Mucosa of stomach (tissue), 1 donor: Measurements from ENCODE around the gene ERICH2.
A peak's percentile ranks its signal among the peaks of the same experiment; 100 is the strongest.

ENCODE experiments used
- H3K27me3 ChIP-seq: one replicate; pipeline ENCODE4 v1.7.0; 2013; ENCODE audit warnings: mild to moderate bottlenecking, low read length; ENCODE audit not compliant: control insufficient read depth, insufficient read depth
- H3K36me3 ChIP-seq: one replicate; pipeline ENCODE4 v1.7.0; 2013; ENCODE audit warnings: low read length; ENCODE audit not compliant: control insufficient read depth, insufficient read depth
- H3K4me1 ChIP-seq: one replicate; pipeline ENCODE4 v1.7.0; 2013; ENCODE audit warnings: mild to moderate bottlenecking, low read length; ENCODE audit not compliant: control insufficient read depth, insufficient read depth
- H3K4me3 ChIP-seq: one replicate; pipeline ENCODE4 v1.7.0; 2013; ENCODE audit warnings: low read length
- H3K9ac ChIP-seq: one replicate; pipeline ENCODE4 v1.7.0; 2013; ENCODE audit warnings: mild to moderate bottlenecking, low read length, moderate library complexity
- H3K9me3 ChIP-seq: one replicate; pipeline ENCODE4 v1.7.0; 2013; ENCODE audit warnings: mild to moderate bottlenecking, low read length, moderate library complexity; ENCODE audit not compliant: control insufficient read depth
- donor health status: Pancreatic carcinoma.

ERICH2 gene

GRCh38 chr2:170813611-170814532 is 43.7 kb downstream of the ERICH2 start:
- H3K9me3 ChIP-seq = no peaks in the 10 kb centered on the region
- peaks cover 34% of the 10 kb centered on the region for H3K4me1 ChIP-seq
- no peak overlapping the region for H3K4me3 ChIP-seq
- H3K9ac ChIP-seq = no peak overlapping the region
- H3K36me3 ChIP-seq = no peaks in the 10 kb centered on the region
- H3K27me3 ChIP-seq = peaks cover 61% of the 10 kb centered on the region

GRCh38 chr2:170814533-170815230 is 44.5 kb downstream of the ERICH2 start:
- peaks cover 35% of the 10 kb centered on the region for H3K4me1 ChIP-seq
- peaks cover 69% of the 10 kb centered on the region for H3K27me3 ChIP-seq
- H3K9ac ChIP-seq = no peak overlapping the region
- H3K4me3 ChIP-seq = no peak overlapping the region
- no peaks in the 10 kb centered on the region for H3K36me3 ChIP-seq
- no peaks in the 10 kb centered on the region for H3K9me3 ChIP-seq

GRCh38 chr2:170815311-170815710 is 45.1 kb downstream of the ERICH2 start:
- Histone ChIP-seq H3K4me1 (peaks cover 39% of the 10 kb centered on the region), H3K9me3 (no peaks in the 10 kb centered on the region), H3K36me3 (no peaks in the 10 kb centered on the region), H3K4me3 (no peak overlapping the region), H3K27me3 (peaks cover 76% of the 10 kb centered on the region), H3K9ac (no peak overlapping the region)

- Histone ChIP-seq H3K4me3 (no peak overlapping the region), H3K36me3 (no peaks in the 10 kb centered on the region), H3K9me3 (no peaks in the 10 kb centered on the region), H3K4me1 (peaks cover 43% of the 10 kb centered on the region), H3K9ac (no peak overlapping the region), H3K27me3 (peaks cover 82% of the 10 kb centered on the region)
These were observed 45.7 kb downstream of the ERICH2 start for GRCh38 chr2:170815746-170816503.

DNA sequence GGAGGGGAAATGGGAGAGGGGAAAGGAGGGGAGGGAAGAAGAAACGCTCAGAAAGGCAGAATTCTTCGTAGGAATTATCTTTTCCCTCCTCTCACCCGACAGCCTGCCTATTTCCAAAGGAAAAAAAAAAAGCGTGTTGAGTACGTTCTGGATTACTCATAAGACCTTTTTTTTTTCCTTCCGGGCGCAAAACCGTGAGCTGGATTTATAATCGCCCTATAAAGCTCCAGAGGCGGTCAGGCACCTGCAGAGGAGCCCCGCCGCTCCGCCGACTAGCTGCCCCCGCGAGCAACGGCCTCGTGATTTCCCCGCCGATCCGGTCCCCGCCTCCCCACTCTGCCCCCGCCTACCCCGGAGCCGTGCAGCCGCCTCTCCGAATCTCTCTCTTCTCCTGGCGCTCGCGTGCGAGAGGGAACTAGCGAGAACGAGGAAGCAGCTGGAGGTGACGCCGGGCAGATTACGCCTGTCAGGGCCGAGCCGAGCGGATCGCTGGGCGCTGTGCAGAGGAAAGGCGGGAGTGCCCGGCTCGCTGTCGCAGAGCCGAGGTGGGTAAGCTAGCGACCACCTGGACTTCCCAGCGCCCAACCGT is 46.4 kb downstream of the ERICH2 start, which contains the start of gene GAD1:
TSS of gene GAD1 (plus strand) at position 384 of the 589 bp plus-strand sequence. CDS start 1,705 bp downstream, outside the sequence.
- Histone ChIP-seq H3K9me3 (no peaks in the 10 kb centered on the region), H3K27me3 (peaks cover 88% of the 10 kb centered on the region), H3K36me3 (no peaks in the 10 kb centered on the region), H3K9ac (no peak within 1 kb of the TSS), H3K4me1 (peaks cover 49% of the 10 kb centered on the region), H3K4me3 (no peak within 1 kb of the TSS)

DNA sequence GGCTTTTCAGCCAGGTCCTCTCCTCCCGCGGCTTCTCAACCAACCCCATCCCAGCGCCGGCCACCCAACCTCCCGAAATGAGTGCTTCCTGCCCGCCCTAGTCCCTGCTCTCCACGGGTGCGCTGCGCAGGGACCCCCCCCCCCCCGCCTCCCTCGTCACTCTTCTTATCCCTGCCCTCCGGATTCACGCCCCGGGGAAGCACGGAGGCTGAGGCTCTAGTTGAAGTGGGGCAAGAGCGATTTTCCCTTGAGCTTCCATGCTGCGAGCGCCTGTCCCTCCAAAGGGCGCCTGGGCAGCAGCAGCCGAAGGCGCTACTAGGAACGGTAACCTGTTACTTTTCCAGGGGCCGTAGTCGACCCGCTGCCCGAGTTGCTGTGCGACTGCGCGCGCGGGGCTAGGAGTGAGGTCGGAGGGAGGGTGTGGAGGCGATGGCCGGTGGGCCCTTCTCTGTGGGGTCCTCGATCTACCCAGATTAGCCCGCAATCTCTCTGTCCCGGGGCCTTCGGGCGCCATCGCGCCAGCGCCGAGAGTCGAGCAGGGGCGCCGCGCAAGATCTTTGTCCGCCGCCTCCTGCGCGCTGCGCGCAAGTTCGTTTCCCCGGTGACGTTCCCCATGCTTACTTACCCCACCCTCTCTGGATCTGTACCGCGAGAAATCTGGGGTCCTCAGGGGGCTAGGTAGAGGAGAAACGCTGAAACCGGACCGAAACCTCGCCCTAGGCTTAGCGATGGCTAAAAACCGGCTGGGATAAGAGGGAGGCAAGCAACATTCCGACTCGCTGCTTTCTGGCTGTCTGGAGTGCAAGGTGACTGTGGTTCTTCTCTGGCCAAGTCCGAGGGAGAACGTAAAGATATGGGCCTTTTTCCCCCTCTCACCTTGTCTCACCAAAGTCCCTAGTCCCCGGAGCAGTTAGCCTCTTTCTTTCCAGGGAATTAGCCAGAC is 47.2 kb downstream of the ERICH2 start:
- no peaks in the 10 kb centered on the region for H3K36me3 ChIP-seq
- H3K4me1 ChIP-seq = peaks cover 57% of the 10 kb centered on the region
- no peak overlapping the region for H3K4me3 ChIP-seq
- H3K9ac ChIP-seq = no peak overlapping the region
- peaks cover 96% of the 10 kb centered on the region for H3K27me3 ChIP-seq
- H3K9me3 ChIP-seq = no peaks in the 10 kb centered on the region

GRCh38 chr2:170818036-170818751 is 48.0 kb downstream of the ERICH2 start:
- H3K4me1 ChIP-seq = peaks cover 65% of the 10 kb centered on the region
- no peaks in the 10 kb centered on the region for H3K9me3 ChIP-seq
- no peak overlapping the region for H3K9ac ChIP-seq
- no peak overlapping the region for H3K4me3 ChIP-seq
- no peaks in the 10 kb centered on the region for H3K36me3 ChIP-seq
- H3K27me3 ChIP-seq = peaks cover 100% of the 10 kb centered on the region

DNA sequence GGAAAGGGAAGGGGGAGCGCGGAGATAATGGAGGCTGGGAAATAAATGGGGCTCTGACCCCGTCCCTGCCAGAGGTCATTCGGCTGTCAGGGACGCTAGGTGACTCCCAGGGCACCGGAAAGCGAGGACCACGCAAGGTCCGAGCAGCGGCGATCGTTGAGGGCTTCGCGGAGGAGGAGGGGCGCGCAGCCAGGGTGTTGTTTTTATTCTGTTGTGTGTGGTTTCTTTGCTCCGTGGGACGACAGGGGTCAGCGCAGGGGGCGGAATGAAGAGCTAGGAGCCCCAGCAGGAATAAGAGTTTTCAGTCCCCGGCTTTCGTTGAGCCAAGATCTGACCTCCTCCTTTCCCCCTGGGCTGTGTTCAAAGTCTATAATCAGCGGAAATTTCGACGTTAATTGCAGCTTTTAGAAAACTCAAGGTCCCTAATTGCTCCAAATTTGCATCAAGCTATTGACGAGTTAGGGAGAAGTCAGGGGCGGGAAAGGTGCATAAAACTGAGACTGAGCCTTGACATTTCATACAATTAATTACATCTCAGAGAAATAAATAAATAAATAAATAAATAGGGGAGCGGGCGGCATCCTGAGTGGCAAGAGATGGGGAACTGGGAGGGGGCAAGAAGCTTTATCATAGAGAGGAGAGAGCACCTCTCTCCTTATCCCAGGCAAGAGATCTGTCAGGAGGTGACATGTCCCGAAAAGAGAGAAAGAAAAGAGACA is 48.7 kb downstream of the ERICH2 start:
- no peaks in the 10 kb centered on the region for H3K36me3 ChIP-seq
- peaks cover 60% of the 10 kb centered on the region for H3K4me1 ChIP-seq
- no peaks in the 10 kb centered on the region for H3K9me3 ChIP-seq
- H3K4me3 ChIP-seq = no peak overlapping the region
- H3K27me3 ChIP-seq = peaks cover 97% of the 10 kb centered on the region
- H3K9ac ChIP-seq = no peak overlapping the region

DNA sequence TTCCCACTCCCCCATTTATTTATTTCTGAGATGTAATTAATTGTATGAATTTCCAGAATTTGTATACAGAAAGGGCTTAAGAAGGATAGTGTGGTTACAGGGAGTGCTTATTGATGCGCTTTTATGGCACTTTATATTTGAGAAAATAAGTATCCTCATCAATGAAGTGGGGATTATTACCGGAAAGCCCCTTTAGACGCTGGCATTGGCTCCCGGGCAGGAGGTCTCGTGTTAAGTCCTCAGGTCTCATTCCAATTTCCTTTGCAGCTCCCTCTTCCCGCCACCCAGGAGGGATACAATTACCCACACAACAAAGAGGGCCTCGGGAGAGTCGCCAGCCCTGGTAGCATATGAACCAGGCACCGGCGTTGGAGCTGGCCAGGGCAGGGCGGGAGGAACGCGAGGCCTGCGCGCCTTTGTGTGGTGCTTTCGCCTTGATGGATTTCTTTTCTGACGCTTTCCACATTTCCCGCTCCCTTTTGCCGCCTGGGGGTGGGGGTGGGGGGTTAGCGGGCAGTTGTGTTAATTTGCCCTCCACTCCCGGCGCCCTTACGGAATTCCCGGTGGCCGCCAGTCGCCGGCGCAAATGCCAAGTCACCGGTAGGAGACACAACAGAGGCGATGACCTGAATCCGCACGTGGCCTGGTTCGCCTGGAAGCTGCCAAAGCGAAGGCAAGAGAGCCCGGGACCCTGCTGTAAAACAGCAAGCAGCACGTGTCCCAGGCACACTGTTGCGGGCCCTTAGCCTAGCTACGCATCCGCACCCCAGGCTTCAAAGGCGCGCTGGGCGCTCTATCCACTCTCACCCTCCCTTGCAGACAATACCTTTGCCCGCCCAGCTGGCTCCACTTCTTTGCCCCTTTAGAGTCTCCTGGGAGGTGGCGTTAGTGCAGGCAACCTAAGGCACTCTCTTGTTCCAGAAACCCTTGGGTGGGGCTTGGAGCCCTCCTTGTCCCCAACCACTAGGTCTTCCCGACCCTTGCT is 49.8 kb downstream of the ERICH2 start:
- no peaks in the 10 kb centered on the region for H3K36me3 ChIP-seq
- no peaks in the 10 kb centered on the region for H3K9me3 ChIP-seq
- H3K4me1 ChIP-seq = peaks cover 58% of the 10 kb centered on the region
- H3K4me3 ChIP-seq = peak overlapping the region; percentile 5
- H3K27me3 ChIP-seq = peaks cover 97% of the 10 kb centered on the region
- H3K9ac ChIP-seq = no peak overlapping the region
